SKM-1 treated with dmso at 0.1 percent for 144 hours (cell line): Measurements from ENCODE around the gene SNCAIP.

Experiments
- DNase-seq: peaks from one replicate; lab custom pipeline; 2025; ENCODE audit not compliant: unreplicated experiment; lab: John Stamatoyannopoulos, UW

SNCAIP gene

DNA sequence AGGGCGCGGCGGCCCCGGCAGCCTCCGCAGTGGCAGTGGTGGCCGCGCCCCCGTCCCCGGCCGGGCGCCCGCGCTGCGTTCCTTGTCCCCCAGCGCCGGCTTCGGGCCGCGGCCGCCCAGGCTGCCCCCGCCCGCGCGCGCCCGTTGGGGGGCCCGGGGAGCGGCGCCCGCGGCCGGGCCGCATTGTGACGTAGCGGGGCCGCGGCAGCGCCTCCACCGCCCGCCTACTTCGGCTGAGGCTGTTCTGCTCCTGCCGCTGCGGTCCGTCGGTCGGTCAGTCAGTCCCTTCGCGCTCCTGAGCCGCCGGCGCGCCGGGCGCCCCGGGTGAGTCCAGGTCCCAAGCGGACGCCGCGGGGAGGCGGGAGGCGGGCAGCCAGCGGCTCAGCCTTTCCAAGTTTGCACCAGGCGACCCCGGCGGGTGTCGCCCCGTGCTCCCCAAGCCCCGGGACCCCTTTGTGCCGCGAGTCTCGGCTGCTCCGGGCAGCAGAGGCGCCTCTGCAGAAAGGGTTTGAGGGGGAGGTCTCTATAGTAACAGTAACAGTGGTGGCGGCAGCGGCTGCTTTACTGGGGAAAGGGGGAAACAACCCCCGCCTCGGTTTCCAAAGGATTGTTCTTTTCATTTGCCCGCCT lies at the start of gene SNCAIP:
TSS of gene SNCAIP (plus strand) at position 277 of the 630 bp plus-strand sequence. CDS start 78,898 bp downstream, outside the sequence.
- DNase-seq, result no peak

DNA sequence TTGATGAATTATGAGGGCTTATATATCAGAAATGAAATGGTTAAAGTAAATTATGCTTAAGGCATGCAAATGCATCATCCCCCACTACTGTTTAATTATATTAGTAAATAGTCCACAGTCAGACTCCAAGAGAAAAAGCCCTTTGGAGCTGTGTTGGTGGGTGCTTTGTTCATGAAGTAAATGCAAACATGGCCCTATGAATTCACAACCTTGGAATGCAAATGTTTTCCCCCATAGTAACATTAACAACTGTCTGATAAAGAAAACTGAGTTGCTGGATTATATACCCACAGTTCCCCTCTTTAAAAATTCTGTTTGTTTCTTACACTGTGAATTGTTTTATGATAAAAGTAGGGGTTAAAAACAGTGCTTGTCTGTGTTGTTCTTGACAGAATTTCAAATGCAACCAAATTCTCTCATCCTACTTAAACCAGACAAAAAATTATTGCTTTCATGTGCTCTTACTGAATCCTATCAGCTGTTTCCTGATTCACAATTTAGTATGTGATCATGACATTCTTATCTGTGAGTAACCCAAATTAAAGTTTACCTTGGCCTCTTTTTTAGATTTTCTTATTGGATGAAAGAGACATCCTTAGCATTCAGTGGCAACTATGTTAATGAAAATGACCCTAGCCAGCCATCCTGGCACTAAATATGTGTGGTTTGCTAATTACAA lies 48.5 kb upstream of the SNCAIP start:
- DNase-seq, result no peak

DNA sequence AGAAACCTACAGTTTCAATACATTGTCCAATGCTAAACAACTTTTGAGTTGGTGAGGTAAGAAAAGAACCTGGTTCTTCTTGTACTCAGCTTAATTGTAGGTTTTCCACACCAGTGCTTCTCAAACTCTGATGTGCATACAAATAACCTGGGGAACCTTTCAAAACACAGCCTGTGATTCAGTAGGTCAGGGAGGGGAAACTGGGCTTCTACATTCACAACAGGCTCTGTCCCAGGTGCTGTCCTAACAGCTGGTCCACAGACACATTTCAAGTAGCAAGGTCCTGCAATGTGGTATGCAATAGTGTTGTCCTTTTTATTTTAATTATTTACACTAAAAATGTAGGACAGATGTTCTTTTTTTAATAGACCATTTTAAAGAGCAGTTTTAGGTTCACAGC lies 47.4 kb upstream of the SNCAIP start:
- DNase-seq, result no peak

DNA sequence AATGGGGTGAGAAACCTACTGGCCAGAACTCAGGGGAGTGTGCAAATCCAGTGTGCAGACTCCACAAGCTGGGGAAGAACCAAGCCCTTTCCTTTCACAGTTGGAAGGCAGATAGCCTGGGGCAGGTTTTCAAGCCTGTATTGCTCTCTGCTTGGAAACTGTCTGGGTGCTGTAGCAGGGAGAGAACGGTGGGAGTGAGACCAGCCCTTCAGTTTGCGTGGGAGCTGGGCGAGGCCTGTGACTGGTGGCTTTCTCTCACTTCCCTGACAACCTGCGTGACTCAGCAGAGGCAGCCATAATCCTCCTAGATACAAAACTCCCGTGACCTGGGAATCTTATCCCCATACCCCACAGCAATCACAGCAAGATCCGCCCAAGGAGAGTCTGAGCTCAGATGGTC lies 44.9 kb upstream of the SNCAIP start:
- DNase-seq, result no peak

DNA sequence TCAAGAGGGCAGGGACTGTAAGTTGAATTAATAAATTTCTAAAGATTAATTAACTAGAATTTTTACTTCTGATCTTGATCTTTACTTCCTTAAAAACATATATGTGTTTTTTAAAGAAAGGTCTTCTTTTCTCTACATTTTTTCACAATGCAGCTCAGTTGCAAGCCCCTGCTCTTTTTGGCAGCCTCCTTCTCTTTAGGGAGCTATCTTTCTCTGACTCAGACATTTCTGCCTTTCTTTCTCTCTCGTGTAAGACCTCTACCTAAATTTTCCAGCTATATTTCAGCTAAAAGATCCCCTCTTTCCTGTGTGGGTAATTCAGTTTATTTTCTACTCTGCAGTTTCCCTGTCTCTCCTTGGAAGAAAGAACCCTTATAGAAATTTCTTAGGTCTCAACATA lies 38.3 kb upstream of the SNCAIP start:
- no peak for DNase-seq

DNA sequence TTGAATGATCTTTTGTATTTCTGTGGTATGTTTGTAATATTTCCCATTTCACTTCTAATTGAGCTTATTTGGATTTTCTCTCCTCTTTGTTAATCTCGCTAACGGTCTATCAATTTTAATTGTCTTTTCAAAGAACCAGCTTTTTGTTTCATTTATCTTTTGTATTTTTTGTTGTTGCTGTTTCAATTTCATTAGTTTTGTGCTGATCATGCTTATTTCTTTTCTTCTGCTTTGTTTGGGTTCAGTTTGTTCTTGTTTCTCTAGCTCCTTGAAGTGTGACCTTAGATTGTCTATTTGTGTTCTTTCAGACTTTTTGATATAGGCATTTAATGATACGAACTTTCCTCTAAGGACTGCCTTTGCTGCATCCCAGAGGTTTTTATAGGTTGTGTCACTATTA lies 28.4 kb upstream of the SNCAIP start:
- no peak for DNase-seq

DNA sequence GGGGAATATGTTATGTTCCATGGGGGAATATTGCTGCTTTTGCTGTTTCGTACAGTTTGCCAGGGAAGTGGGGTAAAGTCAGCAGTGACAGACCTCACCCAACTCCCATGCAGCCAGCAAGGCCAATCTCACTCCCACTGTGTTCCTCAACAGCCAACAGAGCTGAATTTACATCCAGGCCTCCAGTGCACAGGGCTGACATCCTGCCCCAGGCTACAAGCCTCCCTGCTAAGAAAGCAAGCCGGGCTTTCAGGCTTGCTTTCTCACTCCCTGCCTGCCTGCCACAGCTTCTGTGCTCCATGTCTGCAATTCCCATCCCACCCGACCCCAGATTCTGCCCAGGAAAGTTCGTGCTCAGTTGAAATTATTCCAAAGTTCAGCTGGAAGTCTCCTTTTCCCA lies 25.5 kb upstream of the SNCAIP start:
- DNase-seq, result no peak

DNA sequence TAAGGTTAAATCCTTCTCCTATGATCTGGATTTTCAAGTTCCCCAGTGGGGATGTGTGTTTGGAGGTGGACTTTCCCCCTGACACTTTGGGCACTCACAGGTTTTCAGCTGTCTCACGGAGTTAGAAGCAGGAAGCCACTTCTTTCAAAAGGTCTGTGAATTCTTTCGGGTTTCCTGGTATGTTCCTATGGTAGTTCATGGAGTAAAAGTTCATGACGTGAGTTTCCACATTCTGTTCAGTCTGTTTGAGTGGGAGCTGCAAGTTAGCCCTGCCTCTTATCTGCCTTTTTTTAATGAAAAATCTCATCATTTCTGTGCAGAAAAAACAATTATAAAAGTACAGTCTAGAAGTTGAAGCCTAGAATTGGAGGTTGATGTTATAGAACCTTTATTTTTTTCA lies 24.9 kb upstream of the SNCAIP start:
- no peak for DNase-seq

DNA sequence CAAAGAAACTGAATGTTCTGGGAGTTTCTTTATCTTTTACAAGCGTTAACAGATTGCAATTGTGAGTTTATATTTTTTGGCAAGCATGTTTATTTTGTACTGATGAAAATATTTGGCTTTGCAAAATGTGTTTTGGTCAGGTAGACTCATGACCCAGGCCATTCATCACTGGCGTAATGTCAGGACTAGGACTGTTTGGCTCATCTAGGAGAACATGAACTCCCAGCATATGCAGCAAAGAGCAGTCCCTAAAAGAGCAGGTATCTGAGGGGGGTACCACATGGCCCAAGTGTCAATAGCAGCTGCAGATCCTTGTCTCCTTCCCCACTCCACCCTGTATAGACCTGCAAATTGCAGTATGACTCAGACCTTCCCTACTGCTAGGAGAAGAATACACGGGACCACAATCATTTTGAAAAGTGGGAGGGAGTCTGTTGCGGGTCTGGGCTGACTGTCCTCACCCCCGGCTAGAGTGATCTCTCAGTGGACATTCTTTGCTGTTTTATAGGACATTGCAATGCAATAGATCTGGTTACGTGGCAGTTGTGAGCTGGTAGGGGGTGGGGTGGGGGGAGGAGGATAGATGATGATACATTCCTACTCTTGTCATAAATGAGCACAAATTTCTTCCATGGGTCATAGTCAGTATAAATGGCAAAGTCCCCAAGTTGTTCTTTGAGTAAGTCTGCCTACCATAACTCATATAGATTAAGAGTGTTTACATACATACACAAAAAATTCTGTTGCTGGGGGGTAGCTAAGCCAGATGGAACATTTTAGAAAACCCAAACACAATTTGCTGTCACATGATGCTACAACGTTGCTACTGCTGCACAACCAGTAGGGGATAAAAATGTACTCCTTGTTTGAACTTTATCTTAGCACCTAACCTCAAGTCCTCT lies 20.8 kb upstream of the SNCAIP start:
- DNase-seq, result no peak

DNA sequence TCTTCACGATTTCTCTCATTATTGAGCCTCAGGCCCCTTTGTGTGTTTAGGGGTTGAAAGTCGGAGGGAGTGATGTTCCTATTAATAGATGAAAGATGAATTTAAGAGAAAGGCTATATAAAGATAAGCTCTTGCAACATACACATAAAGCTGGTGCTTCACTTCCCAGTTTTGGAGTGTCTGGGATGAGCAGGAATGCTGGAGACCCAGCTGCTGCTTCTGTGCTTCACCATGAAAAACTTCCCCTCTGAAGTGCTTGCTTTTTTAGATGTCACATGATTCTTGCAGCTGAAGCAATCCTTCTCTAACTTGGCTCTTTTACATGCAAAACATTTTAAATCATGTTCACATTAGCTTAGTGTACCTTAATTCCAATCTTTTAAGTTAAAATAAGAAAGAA lies 19.7 kb upstream of the SNCAIP start:
- no peak for DNase-seq

DNA sequence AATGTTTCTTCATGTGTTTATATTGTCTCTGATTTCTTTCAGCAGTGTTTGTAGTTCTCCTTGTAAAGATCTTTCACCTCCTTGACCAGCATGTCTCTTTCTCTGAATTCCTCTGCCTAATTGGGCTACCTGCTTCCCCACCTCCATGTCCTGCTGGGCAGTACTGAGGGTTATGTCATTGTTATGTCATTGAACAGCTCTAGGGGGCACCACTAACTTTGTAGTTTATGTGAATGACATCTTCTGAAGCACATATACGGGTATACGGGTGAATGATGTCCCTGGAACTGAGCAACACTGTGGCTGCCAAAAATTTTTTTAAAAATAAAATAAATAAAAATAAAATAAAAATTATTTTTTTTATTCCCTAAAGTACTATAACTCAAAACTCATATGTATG lies 16.9 kb upstream of the SNCAIP start:
- DNase-seq, result no peak

DNA sequence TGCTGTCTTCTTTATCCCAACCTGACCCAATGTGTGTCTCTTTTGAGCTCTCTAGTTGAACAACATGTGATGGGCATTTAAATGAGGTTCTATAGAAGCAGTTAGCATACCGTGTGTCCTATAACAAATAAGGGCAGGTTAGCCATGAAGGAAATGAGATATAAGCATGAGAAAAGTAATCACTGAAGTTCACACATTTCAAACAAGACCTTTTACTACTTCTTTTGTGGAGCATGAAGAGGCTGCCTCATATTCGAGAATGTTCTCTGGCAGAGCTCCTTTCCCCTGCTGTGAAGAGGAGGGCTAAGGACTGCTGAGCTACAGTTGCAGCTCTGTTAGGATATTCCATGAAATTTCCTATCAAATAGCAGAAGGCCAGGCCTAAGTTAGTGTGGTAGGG lies 15.2 kb upstream of the SNCAIP start:
- no peak for DNase-seq

DNA sequence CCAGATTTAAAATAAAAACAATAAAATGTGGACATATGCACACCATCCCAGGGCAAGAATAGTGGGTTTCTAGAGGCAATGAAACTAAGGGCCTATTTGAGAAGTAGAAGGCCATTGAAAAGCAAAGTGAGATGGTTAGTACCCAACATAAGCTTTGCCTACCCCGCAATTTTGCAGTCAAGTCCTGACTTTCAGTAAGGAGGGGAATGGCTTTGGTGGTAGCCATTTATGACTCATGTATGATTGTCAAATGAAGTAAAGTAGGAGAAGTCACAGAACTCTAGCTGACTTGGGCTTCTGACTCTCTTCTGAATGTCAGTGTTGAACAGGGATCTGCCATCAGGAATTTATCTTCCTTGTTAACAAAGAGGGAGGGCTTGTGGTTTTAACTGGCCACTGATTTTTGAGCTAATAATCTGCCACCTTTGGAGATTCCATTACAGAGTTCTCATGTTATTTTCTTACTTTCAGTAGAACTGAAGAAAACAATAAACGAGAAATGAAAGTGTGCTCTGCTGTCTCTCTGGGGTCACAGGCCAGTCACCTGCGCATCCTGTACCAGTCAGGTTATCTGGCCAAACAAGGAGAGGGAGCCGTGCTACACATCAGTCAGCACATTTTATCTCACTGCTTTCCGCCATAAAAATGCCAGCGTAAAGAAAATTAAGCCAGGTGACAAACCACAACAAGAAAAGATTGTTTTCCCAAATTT lies 14.3 kb upstream of the SNCAIP start:
- DNase-seq, result no peak

DNA sequence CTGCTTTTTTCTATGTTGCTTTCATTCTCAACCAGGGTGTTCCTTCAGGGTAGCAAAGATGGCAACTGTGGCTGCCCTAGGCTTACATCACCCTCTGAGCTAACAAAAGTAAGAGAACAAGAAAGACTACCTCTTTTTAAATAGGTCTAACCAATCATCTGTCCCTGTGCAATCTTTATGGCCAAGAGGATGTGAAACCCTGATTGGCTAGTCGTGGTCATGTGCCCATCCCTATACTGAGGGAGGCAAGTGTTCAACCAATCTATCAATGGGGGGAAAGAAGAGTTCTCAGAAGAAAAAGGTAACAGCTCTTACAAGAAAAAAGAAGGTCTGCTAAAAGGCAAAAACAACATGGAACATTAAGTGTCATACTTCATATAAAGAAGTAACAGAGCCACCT lies 11.7 kb upstream of the SNCAIP start:
- DNase-seq, result no peak

DNA sequence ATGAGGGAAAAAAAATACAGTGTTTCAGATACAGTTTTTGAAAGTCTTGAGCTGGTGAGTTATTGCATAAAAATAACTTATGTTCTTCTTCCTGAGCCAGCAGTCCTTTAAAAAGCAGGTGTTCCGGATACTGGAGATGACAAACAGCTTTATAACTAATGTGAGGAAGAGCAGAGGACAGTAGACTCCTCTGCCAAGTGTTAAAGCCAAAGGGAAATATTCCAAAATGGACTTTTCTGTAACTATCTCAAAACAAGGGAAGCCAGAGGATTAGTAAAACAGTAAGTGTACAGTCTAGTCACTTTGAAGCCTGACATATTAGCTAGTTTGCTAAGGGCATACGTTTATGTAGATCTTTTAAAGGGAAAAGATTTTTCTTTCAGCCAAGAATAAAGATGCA lies 11.0 kb upstream of the SNCAIP start:
- DNase-seq, result no peak

DNA sequence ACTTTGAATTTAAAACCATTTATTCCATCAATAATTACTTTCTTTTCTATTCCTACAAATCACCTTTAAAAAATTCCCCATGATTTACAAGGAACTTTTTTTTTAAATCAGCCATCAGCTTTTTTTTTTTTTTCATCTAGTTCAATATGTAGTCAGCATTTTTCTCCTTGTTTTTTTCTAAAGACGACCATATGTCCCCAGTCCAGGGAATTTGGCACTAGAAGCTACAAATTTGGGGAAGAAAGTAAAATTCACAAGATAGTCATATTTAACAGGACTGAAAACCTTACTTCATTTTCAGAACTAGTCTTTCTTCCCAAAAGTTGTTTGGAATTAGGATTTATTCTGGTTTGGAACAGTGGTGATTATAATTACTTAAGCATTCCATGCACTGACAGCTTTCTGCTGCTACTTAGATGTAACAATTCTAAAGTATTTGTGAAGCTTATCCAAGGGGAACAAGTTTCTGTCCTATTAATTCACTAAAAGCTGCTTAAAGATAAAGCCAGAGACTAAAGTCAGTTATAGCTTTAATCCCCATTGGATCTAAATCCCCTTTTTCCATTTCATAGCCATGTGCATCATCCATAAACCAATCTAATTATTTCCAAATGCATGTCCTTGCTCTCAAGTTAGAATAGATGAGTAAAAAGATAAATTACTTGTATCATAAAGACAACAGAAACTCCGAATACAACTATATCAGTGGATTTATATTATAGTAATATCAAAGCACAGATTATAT lies 7.4 kb upstream of the SNCAIP start:
- DNase-seq, result no peak

DNA sequence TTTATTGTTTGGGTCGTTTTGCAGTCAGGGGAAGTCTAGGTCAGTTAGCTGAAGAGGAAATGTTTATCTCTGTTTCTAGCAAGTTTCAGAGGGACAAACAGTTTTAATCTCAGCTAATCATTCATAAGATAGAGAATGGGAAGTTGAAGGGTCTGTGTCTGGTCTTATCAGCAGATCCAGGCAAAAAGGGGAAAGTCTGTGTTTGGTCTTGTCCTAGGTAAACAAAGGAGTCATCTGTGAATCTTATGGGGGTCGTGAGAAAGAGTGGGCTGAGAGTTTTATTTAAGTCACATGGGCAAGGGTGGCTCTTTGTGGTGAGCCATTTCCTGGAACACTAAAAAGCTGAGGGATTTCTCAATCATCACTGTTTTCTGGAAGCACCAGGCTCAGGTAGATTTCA lies 5.6 kb upstream of the SNCAIP start:
- DNase-seq, result no peak

DNA sequence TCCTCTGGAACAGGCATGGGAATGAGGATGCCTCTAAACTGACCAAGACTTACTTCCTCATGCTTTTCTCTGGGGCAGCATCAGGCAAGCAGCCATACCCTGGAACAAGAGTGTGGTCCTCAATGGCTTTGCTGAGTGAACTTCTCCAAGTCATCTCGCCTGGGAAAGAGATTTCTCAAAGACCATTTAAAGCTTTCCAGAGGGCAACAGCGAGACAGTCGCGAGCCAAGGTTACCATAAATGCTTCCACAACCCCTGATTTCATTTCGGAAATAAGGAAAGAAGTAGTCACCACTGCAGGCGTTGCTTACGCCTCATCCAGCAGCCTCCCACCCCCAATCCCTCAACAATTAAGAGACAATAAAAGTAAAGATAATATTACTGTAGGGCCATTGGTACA lies 1.1 kb upstream of the SNCAIP start:
- no peak for DNase-seq

DNA sequence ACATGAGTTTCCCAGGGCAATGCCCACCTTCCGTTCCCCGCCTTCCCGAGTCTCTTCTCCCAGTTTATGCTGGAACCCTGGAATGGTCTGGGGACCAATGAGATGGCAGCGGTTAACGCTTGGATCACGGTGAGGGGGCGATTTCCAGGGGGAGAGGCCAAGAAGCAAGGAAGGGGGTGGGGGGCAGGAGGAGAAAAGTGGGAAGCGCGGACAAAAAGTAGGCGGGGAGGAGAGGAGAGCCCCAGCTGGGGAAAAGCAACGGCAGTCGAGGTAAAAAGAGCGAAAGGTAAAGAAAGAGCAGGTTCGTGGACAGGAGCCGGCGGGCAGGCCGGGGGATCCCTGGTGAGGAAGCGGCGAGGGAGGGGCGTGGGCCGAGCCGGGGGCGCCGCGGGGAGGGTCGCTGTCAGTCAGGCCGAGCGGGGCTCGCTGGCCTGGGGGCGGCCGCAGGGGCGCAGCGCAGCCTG lies 508 bp upstream of the SNCAIP start:
- DNase-seq, result no peak

DNA sequence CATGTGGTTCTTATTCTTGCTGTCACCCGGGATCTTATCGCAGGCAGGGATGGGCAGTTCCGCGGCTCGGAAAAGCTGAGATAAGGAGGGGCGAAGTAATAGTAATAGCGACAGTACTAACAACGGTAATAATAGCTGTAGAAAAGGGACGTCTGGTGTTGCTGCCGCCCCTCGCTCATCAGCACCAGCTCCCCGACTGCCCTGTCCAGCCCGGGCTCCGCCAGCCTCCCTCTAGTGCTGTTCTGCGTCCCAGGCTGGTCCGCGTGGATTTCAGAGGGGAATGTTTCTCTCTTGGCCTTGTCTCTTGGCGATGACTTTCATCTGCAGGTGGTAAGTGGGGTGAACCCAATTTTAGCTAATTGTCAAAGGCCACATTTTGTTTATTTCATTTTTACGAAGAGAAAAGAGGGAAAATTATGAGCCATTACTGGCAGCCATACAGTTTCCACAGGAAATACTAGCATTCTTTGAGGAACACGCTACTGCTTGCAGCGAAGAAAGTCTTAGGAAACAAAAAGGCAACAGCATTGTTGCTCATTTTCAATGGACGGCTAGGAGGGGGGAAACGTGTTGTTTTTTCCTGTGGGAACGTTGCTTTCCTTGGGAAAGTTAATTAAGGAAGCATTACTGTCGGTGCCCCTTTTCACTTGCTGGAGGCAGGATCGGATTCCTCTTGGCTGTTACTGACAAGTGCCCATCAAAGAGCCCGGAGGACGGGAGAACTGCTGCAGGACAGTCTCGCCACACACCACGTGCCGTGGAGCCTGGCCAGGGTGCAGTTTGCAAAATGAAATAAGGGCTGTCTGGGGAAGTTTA lies 762 bp downstream of the SNCAIP start:
- DNase-seq, result no peak
